HUES64 (cell line): ENCODE results near the gene TMCO5A. TPM values are rescaled to one million over a fixed set of nuclear protein-coding genes. Genes with fewer than 3 reads are reported as not detected.

Experiments used
- H3K27ac ChIP-seq: 2 replicates; pipeline ENCODE4 v1.7.0; 2013; ENCODE audit warnings: low read depth, low read length, inconsistent platforms
- H3K27me3 ChIP-seq: 2 replicates; pipeline ENCODE4 v1.6.1; 2013; ENCODE audit warnings: mild to moderate bottlenecking, low read length; ENCODE audit not compliant: insufficient read depth
- H3K36me3 ChIP-seq: 2 replicates; pipeline ENCODE4 v1.6.1; 2013; ENCODE audit warnings: mild to moderate bottlenecking, low read length; ENCODE audit not compliant: insufficient read depth
- H3K4me1 ChIP-seq: 2 replicates; pipeline ENCODE4 v1.6.1; 2013; ENCODE audit warnings: mild to moderate bottlenecking, low read length, moderate library complexity; ENCODE audit not compliant: insufficient read depth
- H3K4me3 ChIP-seq: 2 replicates; pipeline ENCODE4 v1.5.1; 2013; ENCODE audit warnings: mild to moderate bottlenecking, low read length, moderate library complexity
- H3K9ac ChIP-seq: 2 replicates; pipeline ENCODE4 v1.6.1; 2013; ENCODE audit warnings: mild to moderate bottlenecking, low read depth, low read length
- H3K9me3 ChIP-seq: 2 replicates; pipeline ENCODE4 v1.6.1; 2013; ENCODE audit warnings: low read depth, low read length; ENCODE audit not compliant: insufficient read depth
- WGBS: fragments of 150-250, 120-280 bp; methylation state at CpG from one replicate; pipeline ENCODE4 v1.1.7; 2013; ENCODE audit warnings: missing lambda C conversion rate; 5-methylcytosine and 5-hydroxymethylcytosine counted together
- polyA plus RNA-seq, 2 experiments: library from polyadenylated mRNA; stranded (reverse); fragments of 50-300 nt; gene quantifications; one replicate each; pipeline ENCODE4 v1.2.3, GENCODE V29; 2013

Gene TMCO5A
- polyA plus RNA-seq (2013, experiment 1 of 2), result not detected
- not detected for polyA plus RNA-seq (2013, experiment 2 of 2)

DNA sequence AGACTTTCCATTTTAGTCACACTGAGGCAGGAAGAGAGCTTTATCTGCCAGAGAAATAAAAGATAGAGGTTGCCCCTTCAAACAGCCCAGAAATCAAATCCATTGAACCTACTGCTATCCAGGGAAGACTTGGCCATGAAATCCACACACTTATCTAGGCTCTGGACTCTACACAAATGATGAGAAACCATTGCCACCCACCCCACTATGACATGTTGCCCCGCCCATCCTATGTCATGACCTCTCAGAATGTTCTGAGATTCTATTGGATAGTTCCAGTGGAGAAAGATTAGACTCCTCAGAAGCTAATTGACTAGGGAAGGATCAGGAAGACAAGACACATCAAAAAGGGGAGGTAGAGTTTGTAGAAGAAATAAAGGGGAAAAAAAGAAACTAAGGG lies at the start of gene TMCO5A:
TMCO5A (plus strand) TSS at position 301 of the 400 bp plus-strand sequence. CDS start 1,684 bp downstream, outside the sequence.
- WGBS, result no CpG with 5 or more reads among the region's 1 CpG

DNA sequence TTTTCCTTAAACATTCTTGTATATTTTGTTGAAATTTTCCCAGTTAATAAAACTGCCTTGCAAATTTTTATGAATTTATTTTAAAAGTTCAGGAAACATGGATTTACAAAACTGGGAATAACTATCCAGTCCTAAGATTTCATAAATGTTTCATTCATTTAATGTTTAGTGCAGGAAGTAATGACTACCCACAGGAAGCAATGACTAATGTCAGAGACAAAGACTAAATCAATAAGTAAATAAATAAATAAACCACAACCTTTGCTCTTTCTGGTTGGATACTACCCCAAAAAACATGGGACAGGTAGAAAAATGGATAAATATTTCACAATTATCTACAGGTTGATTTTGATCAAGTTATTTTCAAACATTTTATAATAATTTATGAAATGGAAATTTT lies 48.8 kb upstream of the TMCO5A start:
- Histone ChIP-seq H3K4me1 (no peaks in the 10 kb centered on the region), H3K9me3 (no peaks in the 10 kb centered on the region), H3K4me3 (no peak overlapping the region), H3K27me3 (no peaks in the 10 kb centered on the region), H3K27ac (no peak overlapping the region), H3K9ac (no peak overlapping the region), H3K36me3 (no peaks in the 10 kb centered on the region)

More for the DNA sequence above, at the start of gene TMCO5A:
- H3K9me3 ChIP-seq, result no peaks in the 10 kb centered on the region
- 0 out of 2 replicates have a peak, but pooled peaks cover under 1% of the 10 kb centered on the region for H3K4me1 ChIP-seq
- H3K36me3 ChIP-seq, result no peaks in the 10 kb centered on the region
- no peak within 1 kb of the TSS for H3K9ac ChIP-seq
- H3K27me3 ChIP-seq, result no peaks in the 10 kb centered on the region
- H3K27ac ChIP-seq, result no peak within 1 kb of the TSS
- H3K4me3 ChIP-seq, result no peak within 1 kb of the TSS

DNA sequence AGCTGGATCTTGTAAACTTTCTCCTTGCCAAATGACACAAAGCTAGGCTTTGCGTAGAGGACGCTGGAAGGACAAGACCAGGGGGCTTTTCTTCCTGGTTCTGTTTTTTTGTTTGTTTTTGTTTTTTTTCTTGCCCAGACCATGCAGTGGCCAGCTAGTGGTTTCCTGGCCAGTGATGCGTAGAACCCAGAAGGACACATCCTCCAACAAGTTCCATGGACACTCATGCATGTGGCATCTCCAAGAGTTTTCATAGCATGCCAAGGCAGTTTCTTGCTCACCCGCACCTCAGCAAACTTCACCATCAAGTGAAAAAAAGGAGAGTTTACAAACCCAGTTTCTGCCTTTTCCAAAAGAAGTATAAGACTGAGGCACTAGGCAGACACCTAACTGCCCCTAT lies 46.1 kb upstream of the TMCO5A start:
- no peaks in the 10 kb centered on the region for H3K36me3 ChIP-seq
- no peak overlapping the region for H3K4me3 ChIP-seq
- WGBS, result 92% methylated on average over 4 of the region's 4 CpGs
- H3K27me3 ChIP-seq, result no peaks in the 10 kb centered on the region
- H3K27ac ChIP-seq, result no peak overlapping the region
- no peaks in the 10 kb centered on the region for H3K4me1 ChIP-seq
- no peak overlapping the region for H3K9ac ChIP-seq
- no peaks in the 10 kb centered on the region for H3K9me3 ChIP-seq

DNA sequence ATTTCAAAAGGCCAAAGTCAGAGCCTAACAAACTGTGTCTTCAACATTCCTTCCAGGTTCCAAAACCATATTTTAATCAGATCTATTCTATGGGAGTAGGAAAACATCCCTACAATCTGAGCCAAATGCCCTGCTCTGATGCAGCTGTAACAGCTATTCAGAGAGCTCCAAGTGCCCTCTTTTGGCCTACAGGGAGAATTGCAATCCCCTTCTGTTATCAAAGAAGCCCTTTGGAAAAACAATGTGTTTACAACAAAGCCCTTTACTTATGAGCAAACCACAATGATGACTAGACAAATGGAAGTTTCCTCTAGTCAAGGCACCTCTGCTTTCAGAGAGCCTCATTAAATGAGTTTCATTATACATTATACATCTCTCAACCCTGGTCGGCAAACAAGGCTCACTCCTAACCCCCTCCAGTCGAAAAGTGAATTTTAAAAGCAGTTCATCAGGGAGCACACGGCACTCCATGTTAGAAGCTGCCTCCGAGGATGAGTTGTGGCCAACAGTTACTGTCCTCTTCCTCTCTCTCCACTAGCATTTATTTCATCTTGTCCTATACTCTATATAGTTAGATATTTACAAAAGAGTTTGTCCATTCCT lies 42.6 kb upstream of the TMCO5A start:
- Histone ChIP-seq H3K4me3 (no peak overlapping the region), H3K36me3 (no peaks in the 10 kb centered on the region), H3K9ac (no peak overlapping the region), H3K27me3 (no peaks in the 10 kb centered on the region), H3K9me3 (no peaks in the 10 kb centered on the region), H3K4me1 (no peaks in the 10 kb centered on the region), H3K27ac (no peak overlapping the region)
- WGBS, result 82% methylated on average over 4 of the region's 4 CpGs

DNA sequence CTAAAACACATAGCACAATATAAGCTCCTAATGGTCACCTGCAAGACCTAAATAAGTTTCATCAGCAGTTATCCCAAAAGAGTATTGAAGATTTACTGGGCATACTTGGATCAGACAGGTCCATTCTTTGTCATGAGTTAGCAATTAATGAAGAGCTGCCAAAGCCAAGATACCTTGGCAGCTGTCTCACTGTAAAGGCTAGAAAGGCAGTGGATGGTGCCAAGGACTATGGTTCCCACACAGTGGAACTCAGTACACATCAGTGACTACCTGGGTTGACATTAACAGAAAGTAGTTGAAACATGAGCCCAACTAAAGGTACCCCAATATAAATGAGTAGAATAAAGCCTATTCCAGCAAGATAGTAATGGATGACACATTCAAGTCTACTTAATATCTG lies 41.1 kb upstream of the TMCO5A start:
- no peaks in the 10 kb centered on the region for H3K27me3 ChIP-seq
- no peaks in the 10 kb centered on the region for H3K36me3 ChIP-seq
- H3K4me1 ChIP-seq, result no peaks in the 10 kb centered on the region
- H3K27ac ChIP-seq, result no peak overlapping the region
- H3K9me3 ChIP-seq, result no peaks in the 10 kb centered on the region
- no peak overlapping the region for H3K9ac ChIP-seq
- no peak overlapping the region for H3K4me3 ChIP-seq

DNA sequence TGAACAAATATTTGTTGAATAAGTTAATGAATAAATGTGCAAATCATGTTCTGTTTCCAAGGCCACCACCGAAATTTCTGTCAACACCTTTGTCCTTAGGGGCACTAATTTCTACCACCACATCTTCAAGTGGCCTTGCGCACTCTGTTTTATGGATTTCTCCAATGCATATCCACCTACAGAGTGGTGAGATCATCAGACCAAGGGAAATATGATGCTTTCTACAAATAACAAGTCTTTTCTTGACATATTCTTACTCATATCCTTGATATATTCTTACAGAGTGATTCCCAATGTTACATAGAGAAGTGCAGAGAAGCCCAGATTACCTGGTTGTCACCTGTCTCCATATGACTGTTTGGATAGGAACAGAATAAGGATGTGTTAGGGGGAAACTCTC lies 36.1 kb upstream of the TMCO5A start:
- Histone ChIP-seq H3K9ac (no peak overlapping the region), H3K4me3 (no peak overlapping the region), H3K9me3 (no peaks in the 10 kb centered on the region), H3K27me3 (no peaks in the 10 kb centered on the region), H3K4me1 (no peaks in the 10 kb centered on the region), H3K27ac (no peak overlapping the region), H3K36me3 (no peaks in the 10 kb centered on the region)
- 87% methylated on average over 2 of the region's 2 CpGs for WGBS

DNA sequence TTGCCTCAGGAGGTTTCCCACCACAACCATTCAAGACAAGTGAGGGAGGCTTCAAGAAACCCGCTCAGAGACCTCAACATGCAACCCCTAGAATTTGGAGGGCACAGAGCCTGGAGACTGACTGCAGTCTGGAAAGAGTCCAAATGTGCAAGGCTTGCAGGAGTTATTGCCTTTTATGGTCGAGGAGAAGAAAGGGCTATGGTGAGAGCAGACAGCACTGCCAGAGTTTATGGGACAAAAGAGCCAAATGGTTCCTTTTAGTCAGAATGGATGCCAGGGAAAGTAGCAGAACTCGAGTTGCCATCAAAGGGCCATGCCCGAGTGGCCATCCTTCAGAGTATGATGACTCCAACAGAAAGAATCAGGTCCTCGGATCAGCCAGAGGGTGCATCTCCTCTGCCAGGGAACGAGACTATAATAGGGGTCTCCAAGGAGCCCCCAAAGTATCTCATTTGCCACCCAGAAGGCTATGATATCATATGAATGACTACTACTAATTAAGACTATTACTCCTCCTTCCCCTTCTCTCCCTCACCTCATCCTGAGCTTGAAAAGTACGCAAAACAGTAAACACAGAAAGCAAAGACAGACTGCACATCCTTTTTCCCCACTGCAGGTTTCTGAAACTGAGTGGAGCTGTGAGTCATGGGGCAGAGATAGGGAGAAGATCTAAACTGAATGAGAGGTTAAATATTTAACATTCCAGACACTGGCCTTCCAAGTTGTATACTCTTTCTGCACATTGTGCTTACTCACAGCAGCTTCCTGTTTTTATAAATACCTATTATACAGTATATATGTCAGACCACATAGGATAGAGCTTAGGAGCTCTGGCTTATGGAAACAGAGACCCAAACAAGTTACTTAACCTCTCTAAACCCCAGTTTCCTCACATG lies 33.9 kb upstream of the TMCO5A start:
- Histone ChIP-seq H3K36me3 (no peaks in the 10 kb centered on the region), H3K4me3 (no peak overlapping the region), H3K4me1 (no peaks in the 10 kb centered on the region), H3K9ac (no peak overlapping the region), H3K27me3 (no peaks in the 10 kb centered on the region), H3K9me3 (no peaks in the 10 kb centered on the region), H3K27ac (no peak overlapping the region)
- WGBS, result 87% methylated on average over 6 of the region's 7 CpGs

DNA sequence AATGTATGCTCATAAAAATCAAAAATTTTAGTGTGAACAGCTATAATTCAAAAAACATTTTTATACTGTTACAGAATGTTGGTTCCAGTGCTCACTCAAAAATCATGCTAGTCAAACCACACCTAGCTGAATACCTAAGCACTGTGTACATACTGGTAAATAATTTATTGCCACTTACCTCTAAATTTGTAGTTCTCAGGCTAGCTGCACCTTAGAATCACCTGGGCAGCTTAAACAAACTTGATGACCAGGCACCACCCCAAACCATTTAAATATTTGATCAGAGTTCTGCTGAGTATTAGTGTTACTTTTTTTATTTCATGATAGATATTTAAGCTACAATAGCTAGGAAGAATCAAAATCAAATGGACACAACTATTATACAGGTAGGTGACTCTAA lies 32.3 kb upstream of the TMCO5A start:
- no peak overlapping the region for H3K4me3 ChIP-seq
- no peaks in the 10 kb centered on the region for H3K4me1 ChIP-seq
- H3K9ac ChIP-seq, result no peak overlapping the region
- H3K27me3 ChIP-seq, result no peaks in the 10 kb centered on the region
- no peak overlapping the region for H3K27ac ChIP-seq
- H3K36me3 ChIP-seq, result no peaks in the 10 kb centered on the region
- H3K9me3 ChIP-seq, result no peaks in the 10 kb centered on the region

DNA sequence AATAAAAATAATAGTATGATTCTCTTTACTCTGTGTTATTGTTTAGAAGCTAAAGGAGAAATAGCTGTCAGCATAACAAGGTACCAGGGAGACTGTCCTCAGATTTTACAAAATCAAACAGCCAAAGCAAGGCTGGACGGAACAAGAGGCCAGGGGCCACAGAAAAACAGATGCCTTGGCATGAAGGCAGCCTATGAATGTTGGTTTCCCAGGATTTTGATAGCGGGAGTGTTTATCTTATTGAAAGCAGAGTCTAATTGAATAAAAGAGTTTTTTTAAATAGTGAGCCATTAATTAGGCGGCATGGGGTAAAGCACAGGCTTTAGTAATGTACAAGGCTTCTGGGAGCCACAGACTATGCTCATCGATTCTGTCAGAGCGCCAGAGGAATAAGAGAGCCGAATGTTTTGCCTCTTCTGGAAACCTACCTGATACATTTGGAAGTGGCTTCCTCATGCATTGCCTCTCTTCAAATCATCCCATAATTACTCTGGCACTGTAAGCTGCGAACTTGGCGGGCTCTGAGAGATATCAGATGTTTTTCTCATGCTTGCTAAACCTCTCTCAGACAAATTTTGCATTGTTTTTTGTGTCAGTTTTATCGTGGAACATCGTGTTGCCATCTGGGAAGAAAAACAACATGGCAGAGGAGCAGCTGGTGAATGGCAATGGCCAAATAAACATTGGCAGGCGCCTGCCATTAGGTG lies 30.4 kb upstream of the TMCO5A start:
- 94% methylated on average over 11 of the region's 11 CpGs for WGBS
- H3K27ac ChIP-seq, result no peak overlapping the region
- H3K36me3 ChIP-seq, result no peaks in the 10 kb centered on the region
- H3K4me3 ChIP-seq, result no peak overlapping the region
- no peaks in the 10 kb centered on the region for H3K4me1 ChIP-seq
- no peaks in the 10 kb centered on the region for H3K9me3 ChIP-seq
- no peak overlapping the region for H3K9ac ChIP-seq
- H3K27me3 ChIP-seq, result no peaks in the 10 kb centered on the region

DNA sequence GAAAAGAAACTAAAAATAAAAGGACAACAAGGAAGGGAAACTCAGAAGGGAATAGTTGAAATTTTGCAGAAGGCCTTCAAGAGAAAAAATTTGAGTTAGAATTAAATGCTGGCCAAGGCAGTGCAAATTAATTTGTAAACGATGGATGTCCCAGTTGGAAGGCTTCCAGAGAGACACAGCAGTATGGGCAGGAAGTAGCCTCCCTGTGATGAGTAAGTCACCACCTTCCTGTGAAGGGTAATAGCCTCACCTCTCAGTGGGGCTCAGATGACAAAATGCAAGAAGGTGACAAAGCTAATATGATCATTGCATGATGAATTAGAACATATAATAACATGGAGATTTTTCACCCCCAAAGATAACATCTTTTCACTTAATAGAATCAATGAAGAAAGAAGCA lies 27.3 kb upstream of the TMCO5A start:
- Histone ChIP-seq H3K36me3 (no peaks in the 10 kb centered on the region), H3K27me3 (no peaks in the 10 kb centered on the region), H3K4me1 (no peaks in the 10 kb centered on the region), H3K4me3 (no peak overlapping the region), H3K9ac (no peak overlapping the region), H3K27ac (no peak overlapping the region), H3K9me3 (no peaks in the 10 kb centered on the region)
- 78% methylated on average over 1 of the region's 1 CpG for WGBS
